Thyroid gland (tissue), 4 donors: Measurements from ENCODE around the gene JCHAIN.

Experiments
- POLR2A ChIP-seq, 2 donors: fragments of 450-650 bp; IDR thresholded peaks; one replicate each; pipeline ENCODE4 v1.6.1; 2017; ENCODE audit warnings: antibody characterized with exemption in 2 of 2, mild to moderate bottlenecking in 2 of 2, moderate library complexity in 1 of 2
- TF ChIP-seq, protein P1 (sequence below), 6 experiments: fragments of 200-600 bp in 3 of 6; fragments of 450-650 bp in 3 of 6; sonication (generic) in 3 of 6; IDR thresholded peaks; one replicate each; pipeline ENCODE4 v1.5.1; 2016 to 2019; ENCODE audit warnings: antibody characterized with exemption in 6 of 6, mild to moderate bottlenecking in 2 of 6, inconsistent platforms in 1 of 6, moderate library complexity in 1 of 6

DNA sequence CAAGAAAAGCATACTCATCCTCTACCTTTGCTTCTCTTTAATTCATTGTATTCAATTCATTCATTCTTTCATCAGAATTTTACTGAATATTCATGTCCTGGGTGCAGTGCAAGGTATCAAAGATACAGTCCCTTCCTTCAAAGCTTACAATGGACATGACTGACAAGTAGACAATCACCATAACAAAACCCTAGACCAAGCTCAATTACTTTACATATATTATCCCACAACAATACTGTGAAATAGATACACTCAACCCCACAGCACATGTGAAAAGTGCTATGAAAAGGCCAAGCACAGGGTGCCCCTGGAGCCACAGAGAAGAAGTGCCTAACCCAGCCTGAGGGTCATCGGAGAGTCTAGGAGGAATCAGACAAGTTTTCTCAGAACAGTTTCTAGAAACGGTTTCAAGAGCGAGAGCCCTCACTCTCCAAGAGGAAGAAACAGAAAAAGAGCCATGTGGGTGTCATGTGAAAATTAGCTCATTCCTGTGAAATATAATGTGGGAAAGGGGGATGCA, 58.9 kb downstream of the JCHAIN start:
- TF ChIP-seq, protein P1, sequence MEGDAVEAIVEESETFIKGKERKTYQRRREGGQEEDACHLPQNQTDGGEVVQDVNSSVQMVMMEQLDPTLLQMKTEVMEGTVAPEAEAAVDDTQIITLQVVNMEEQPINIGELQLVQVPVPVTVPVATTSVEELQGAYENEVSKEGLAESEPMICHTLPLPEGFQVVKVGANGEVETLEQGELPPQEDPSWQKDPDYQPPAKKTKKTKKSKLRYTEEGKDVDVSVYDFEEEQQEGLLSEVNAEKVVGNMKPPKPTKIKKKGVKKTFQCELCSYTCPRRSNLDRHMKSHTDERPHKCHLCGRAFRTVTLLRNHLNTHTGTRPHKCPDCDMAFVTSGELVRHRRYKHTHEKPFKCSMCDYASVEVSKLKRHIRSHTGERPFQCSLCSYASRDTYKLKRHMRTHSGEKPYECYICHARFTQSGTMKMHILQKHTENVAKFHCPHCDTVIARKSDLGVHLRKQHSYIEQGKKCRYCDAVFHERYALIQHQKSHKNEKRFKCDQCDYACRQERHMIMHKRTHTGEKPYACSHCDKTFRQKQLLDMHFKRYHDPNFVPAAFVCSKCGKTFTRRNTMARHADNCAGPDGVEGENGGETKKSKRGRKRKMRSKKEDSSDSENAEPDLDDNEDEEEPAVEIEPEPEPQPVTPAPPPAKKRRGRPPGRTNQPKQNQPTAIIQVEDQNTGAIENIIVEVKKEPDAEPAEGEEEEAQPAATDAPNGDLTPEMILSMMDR (IDR thresholded peaks at IDR 0.05): no peak
- no peak for TF ChIP-seq POLR2A (IDR thresholded peaks at IDR 0.05)
